HCT116 (cell line): ENCODE data around the gene QSOX1. TPM values are rescaled to one million over a fixed set of nuclear protein-coding genes. Genes with fewer than 3 reads are reported as not detected.

Experiments used
- ATAC-seq: fragments of 200-7000 bp; cut with Tn5 transposase; 2 replicates; pipeline ENCODE4 v1.9.1; 2020; ENCODE audit warnings: mild to moderate bottlenecking, moderate library complexity
- BruUV-seq: library from RNA; stranded (reverse); fragments of 400-500 nt; replicated peaks from 2 replicates; lab custom pipeline; 2021; lab: Mats Ljungman, UMichigan
- CTCF ChIA-PET: fragments of 300-600 bp; sonication (Branson Sonifier 250); formaldehyde crosslinking; loops from one replicate; lab custom pipeline; 2021; ENCODE audit warnings: antibody characterized with exemption; lab: Charles Lee
- POLR2A ChIA-PET: fragments of 300-600, 350-600 bp; sonication (Branson Sonifier 250); formaldehyde crosslinking; loops from one replicate; lab custom pipeline; 2021; ENCODE audit warnings: antibody characterized with exemption; lab: Charles Lee
- RAD21 ChIA-PET, 2 experiments: fragments of 300-600 bp; sonication (Branson Sonifier 250); formaldehyde crosslinking; loops; one replicate each; lab custom pipeline; 2023; ENCODE audit warnings: low total read pairs in 2 of 2; ENCODE audit not compliant: uncharacterized antibody in 2 of 2, unreplicated experiment in 2 of 2, low non-redundant PET in 1 of 2; lab: Charles Lee
- DNase-seq: peaks from one replicate; pipeline ENCODE4 v3.0.0-alpha.2; 2010; ENCODE audit warnings: low read depth, low spot score
- H2AFZ ChIP-seq: fragments of 200-600 bp; shearing (Covaris generic), sonication (generic); 2 replicates; pipeline ENCODE4 v1.6.1; 2017; ENCODE audit warnings: low read depth, mixed run types, mixed read lengths, antibody characterized with exemption, low read length; ENCODE audit not compliant: poor library complexity, severe bottlenecking
- H3K27ac ChIP-seq: 2 replicates; pipeline ENCODE4 v1.5.1; 2012; ENCODE audit warnings: low read depth, low read length
- H3K27me3 ChIP-seq: fragments of 200-600 bp; sonication (generic); 2 replicates; pipeline ENCODE4 v1.6.1; 2016; ENCODE audit warnings: mixed run types, low read length, mixed read lengths; ENCODE audit not compliant: insufficient read depth
- H3K36me3 ChIP-seq, 2 experiments: fragments of 200-500 bp in 1 of 2; fragments of 200-600 bp in 1 of 2; sonication (Bioruptor generic) in 1 of 2; sonication (generic) in 1 of 2; 2 replicates each; pipeline versions ENCODE4 v1.5.1 to v1.6.1; 2014 to 2016; ENCODE audit warnings: low read length in 2 of 2, inconsistent platforms in 1 of 2, mixed read lengths in 1 of 2, mixed run types in 1 of 2; ENCODE audit not compliant: insufficient read depth in 2 of 2, control insufficient read depth in 1 of 2
- H3K4me1 ChIP-seq, 2 experiments: fragments of 200-600 bp in 1 of 2; sonication (generic) in 1 of 2; 2 replicates each; pipeline versions ENCODE4 v1.5.1 to v1.6.1; 2012 to 2017; ENCODE audit warnings: low read length in 2 of 2, inconsistent platforms in 1 of 2, mild to moderate bottlenecking in 1 of 2, mixed read lengths in 1 of 2, mixed run types in 1 of 2, moderate library complexity in 1 of 2; ENCODE audit not compliant: insufficient read depth in 2 of 2, control insufficient read depth in 1 of 2
- H3K4me2 ChIP-seq: fragments of 200-600 bp; sonication (generic); 2 replicates; pipeline ENCODE4 v1.6.1; 2017; ENCODE audit warnings: mixed run types, low read length, mixed read lengths
- H3K4me3 ChIP-seq, 2 experiments: fragments of 200-600 bp in 1 of 2; sonication (generic) in 1 of 2; replicated peaks in 1 of 2; 2 replicates each; pipeline ENCODE4 v1.5.1; 2011 to 2016; ENCODE audit warnings: low read length in 2 of 2, control low read depth in 1 of 2, low read depth in 1 of 2, mild to moderate bottlenecking in 1 of 2, mixed read lengths in 1 of 2, mixed run types in 1 of 2
- H3K79me2 ChIP-seq: fragments of 200-600 bp; sonication (generic); 2 replicates; pipeline ENCODE4 v1.6.1; 2017; ENCODE audit warnings: mild to moderate bottlenecking, mixed run types, low read length, moderate library complexity, mixed read lengths; ENCODE audit not compliant: insufficient read depth
- H3K9ac ChIP-seq: fragments of 200-600 bp; sonication (generic); 2 replicates; pipeline ENCODE4 v1.6.1; 2016; ENCODE audit warnings: low read length, mixed read lengths
- H3K9me2 ChIP-seq: fragments of 200-600 bp; sonication (generic), shearing (Covaris generic); 2 replicates; pipeline ENCODE4 v1.6.1; 2017; ENCODE audit warnings: mixed run types, mild to moderate bottlenecking, moderate library complexity; ENCODE audit not compliant: insufficient read depth
- H3K9me3 ChIP-seq, 2 experiments: fragments of 200-500 bp in 1 of 2; fragments of 200-600 bp in 1 of 2; sonication (Bioruptor generic) in 1 of 2; sonication (generic) in 1 of 2; 2 replicates each; pipeline ENCODE4 v1.6.1; 2014 to 2017; ENCODE audit warnings: low read length in 2 of 2, mixed read lengths in 2 of 2, inconsistent platforms in 1 of 2, low read depth in 1 of 2, mild to moderate bottlenecking in 1 of 2, mixed run types in 1 of 2, moderate library complexity in 1 of 2; ENCODE audit not compliant: control insufficient read depth in 1 of 2, insufficient read depth in 1 of 2
- H4K20me1 ChIP-seq: fragments of 200-600 bp; sonication (generic), shearing (Covaris generic); 2 replicates; pipeline ENCODE4 v1.6.1; 2017; ENCODE audit warnings: mixed run types, mild to moderate bottlenecking, moderate library complexity; ENCODE audit not compliant: insufficient read depth
- CBX3 ChIP-seq: IDR thresholded peaks from 2 replicates; pipeline ENCODE4 v1.6.1; 2012; ENCODE audit warnings: low read depth
- CTCF ChIP-seq, 3 experiments: fragments of 200-600 bp in 1 of 3; sonication (generic) in 1 of 3; IDR thresholded peaks in 2 of 3; conservative IDR thresholded peaks in 1 of 3; 2 replicates each; pipeline ENCODE4 v1.5.1; 2012 to 2017; ENCODE audit warnings: low read depth in 2 of 3, low read length in 2 of 3, antibody characterized with exemption in 1 of 3, borderline replicate concordance in 1 of 3, control low read depth in 1 of 3, mild to moderate bottlenecking in 1 of 3, mixed read lengths in 1 of 3, mixed run types in 1 of 3, moderate library complexity in 1 of 3; ENCODE audit not compliant: insufficient read depth in 1 of 3
- EZH2 ChIP-seq: fragments of 200-600 bp; sonication (generic); IDR thresholded peaks from 2 replicates; pipeline ENCODE4 v1.6.1; 2017; ENCODE audit warnings: antibody characterized with exemption, mixed run types
- FOSL1 ChIP-seq: IDR thresholded peaks from 2 replicates; pipeline ENCODE4 v1.6.1; 2012; ENCODE audit warnings: low read depth
- JUND ChIP-seq: IDR thresholded peaks from 2 replicates; pipeline ENCODE4 v1.6.1; 2012
- POLR2AphosphoS5 ChIP-seq: IDR thresholded peaks from 2 replicates; pipeline ENCODE4 v1.6.1; 2011; ENCODE audit warnings: mild to moderate bottlenecking, low read depth, low read length, moderate library complexity
- RAD21 ChIP-seq: IDR thresholded peaks from 2 replicates; pipeline ENCODE4 v1.6.1; 2012; ENCODE audit warnings: low read depth, mild to moderate bottlenecking
- TCF7L2 ChIP-seq: IDR thresholded peaks from 2 replicates; pipeline ENCODE4 v1.7.0; 2011; ENCODE audit warnings: borderline replicate concordance, inconsistent platforms; ENCODE audit not compliant: insufficient read depth, insufficient read length; ENCODE audit errors: extremely low read depth
- ZBTB33 ChIP-seq: IDR thresholded peaks from 2 replicates; pipeline ENCODE4 v1.6.1; 2011; ENCODE audit warnings: mild to moderate bottlenecking, low read length, moderate library complexity; ENCODE audit not compliant: insufficient replicate concordance; ENCODE audit errors: extremely low read depth
- ZFX ChIP-seq: fragments of 450-650 bp; IDR thresholded peaks from 2 replicates; pipeline ENCODE4 v1.6.1; 2017
- ZNF274 ChIP-seq: fragments of 200-500 bp; sonication (Bioruptor generic); IDR thresholded peaks from 2 replicates; pipeline ENCODE4 v1.6.1; 2014; ENCODE audit warnings: mild to moderate bottlenecking, low read depth, low read length, inconsistent platforms
- intact Hi-C: fragments of 100-400 bp; cut with micrococcal nuclease; formaldehyde crosslinking; loops from 2 replicates; pipeline ENCODE4 v1.10.0; 2022
- total RNA-seq: library from RNA; stranded (reverse); gene quantifications from one replicate; pipeline ENCODE4 v1.2.1, GENCODE V29; 2021; ENCODE audit not compliant: unreplicated experiment

Gene QSOX1
- total RNA-seq, 1 experiment from 2014 or later: 89.2 TPM

DNA sequence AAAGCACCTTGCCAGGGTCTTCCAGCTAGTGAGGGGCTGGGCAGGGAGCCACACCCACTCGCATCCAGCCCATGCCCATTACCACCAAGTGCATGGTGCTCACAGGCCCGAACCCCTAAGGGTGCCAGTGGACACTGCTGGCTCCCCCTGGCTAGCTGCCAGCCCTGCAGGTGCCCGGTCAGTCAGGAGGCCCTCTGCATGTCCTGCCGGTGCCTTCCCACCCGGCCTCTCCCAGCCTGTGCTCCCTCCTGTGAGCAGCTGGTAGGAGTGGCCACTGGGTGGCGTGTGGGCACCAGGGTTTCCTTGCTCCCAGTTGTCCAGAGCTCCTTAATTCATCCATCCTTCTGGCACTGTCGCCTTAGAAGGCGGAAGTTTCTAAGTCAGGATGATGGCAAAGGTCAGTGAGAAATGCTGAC, 33.4 kb downstream of the QSOX1 start:
- Histone ChIP-seq H4K20me1 (no peaks in the 10 kb centered on the region), H3K4me1 (no peaks in the 10 kb centered on the region), H3K27ac (no peak overlapping the region), H3K9ac (no peak overlapping the region), H3K79me2 (no peaks in the 10 kb centered on the region), H3K27me3 (no peaks in the 10 kb centered on the region), H3K9me2 (no peaks in the 10 kb centered on the region), H3K9me3 (no peaks in the 10 kb centered on the region), H3K4me2 (no peak overlapping the region), H3K36me3 (peaks cover 2 to 6% of the 10 kb centered on the region in 2 experiments; a peak in 3 of 4 replicates), H2AFZ (no peak overlapping the region), H3K4me3 (no peak overlapping the region)
- RAD21 ChIA-PET: interaction anchor here (0.7 to 1.1 kb wide), 6 partner anchors 9 to 228 kb away, joined by 3 to 5 read pairs (median 4); no protein-coding TSS in a partner anchor
- TF ChIP-seq ZBTB33 (no peak), CTCF (IDR thresholded peaks at IDR 0.05 in 2 of 3, conservative IDR thresholded peaks at IDR 0.05 in 1 of 3; ENCODE audit: borderline replicate concordance in 1 of 3, insufficient read depth in 1 of 3, low read depth in 2 of 3, low read length in 2 of 3) (peak; percentile 52 to 86 (median 82)), JUND (no peak), ZFX (no peak), ZNF274 (no peak), FOSL1 (no peak), TCF7L2 (no peak), POLR2AphosphoS5 (no peak), EZH2 (no peak), CBX3 (no peak), RAD21 (peak; percentile 83)
- ATAC-seq (peak; percentile 97), DNase-seq (no peak)
- intact Hi-C loops: loop anchor here (1.0 to 5.0 kb wide), 4 partner anchors 64 to 294 kb away; no protein-coding TSS in a partner anchor
- POLR2A ChIA-PET: interaction anchor here (0.9 kb wide), 1 partner anchor 43 kb away, joined by 3 read pairs; no protein-coding TSS in a partner anchor
- CTCF ChIA-PET: interaction anchor here (0.6 to 2.0 kb wide), 22 partner anchors 9 to 484 kb away, joined by 3 to 15 read pairs (median 4); partner anchors contain the start of genes ACBD6 and QSOX1
- BruUV-seq: no TSS peak
